IMR-90 (cell line): ENCODE results near the gene CEP41. TPM values are rescaled to one million over a fixed set of nuclear protein-coding genes. Genes with fewer than 3 reads are reported as not detected.

Experiments used
- ATAC-seq: fragments of 200-7000 bp; cut with Tn5 transposase; 2 replicates; pipeline ENCODE4 v1.9.1; 2020; ENCODE audit warnings: low read depth, mild to moderate bottlenecking, moderate library complexity
- BruUV-seq: library from RNA; stranded (reverse); fragments of 400-500 nt; replicated peaks from 2 replicates; lab custom pipeline; 2021; lab: Mats Ljungman, UMichigan
- CTCF ChIA-PET: fragments of 300-600 bp; formaldehyde crosslinking; extraction: SDS; loops from one replicate; lab custom pipeline; 2021; ENCODE audit warnings: antibody characterized with exemption; lab: Yijun Ruan, JAX
- POLR2A ChIA-PET: fragments of 300-600 bp; sonication (Branson Sonifier 250); formaldehyde crosslinking; loops from one replicate; lab custom pipeline; 2022; ENCODE audit warnings: antibody characterized with exemption; ENCODE audit not compliant: unreplicated experiment; lab: Charles Lee
- DNase-seq: peaks from one replicate; pipeline ENCODE4 v3.0.0; 2013
- H2AFZ ChIP-seq: replicated peaks from 2 replicates; pipeline ENCODE3; 2013; ENCODE audit warnings: low read length, mild to moderate bottlenecking; ENCODE audit not compliant: poor library complexity
- H2AK5ac ChIP-seq: 2 replicates; pipeline ENCODE4 v1.6.1; 2013; ENCODE audit warnings: low read depth, low read length, inconsistent platforms
- H2AK9ac ChIP-seq: replicated peaks from 2 replicates; pipeline ENCODE3; 2013; ENCODE audit warnings: mild to moderate bottlenecking, low read depth, low read length, moderate library complexity; ENCODE audit not compliant: poor library complexity
- H2BK120ac ChIP-seq: 2 replicates; pipeline ENCODE4 v1.6.1; 2013; ENCODE audit warnings: low read depth, low read length, inconsistent platforms
- H2BK15ac ChIP-seq: 3 replicates; pipeline ENCODE4 v1.6.1; 2013; ENCODE audit warnings: low read depth, low read length, inconsistent platforms
- H2BK20ac ChIP-seq: 2 replicates; pipeline ENCODE4 v1.6.1; 2013; ENCODE audit warnings: low read depth, mild to moderate bottlenecking, inconsistent platforms, low read length, moderate library complexity
- H2BK5ac ChIP-seq: 2 replicates; pipeline ENCODE4 v1.6.1; 2013; ENCODE audit warnings: mild to moderate bottlenecking, low read depth, low read length, inconsistent platforms; ENCODE audit not compliant: poor library complexity, severe bottlenecking
- H3K14ac ChIP-seq: replicated peaks from 2 replicates; pipeline ENCODE4 v1.6.1; 2013; ENCODE audit warnings: low read depth, low read length, inconsistent platforms
- H3K18ac ChIP-seq: 2 replicates; pipeline ENCODE4 v1.6.1; 2013; ENCODE audit warnings: low read depth, low read length, control low read depth
- H3K23ac ChIP-seq: 2 replicates; pipeline ENCODE4 v1.6.1; 2013; ENCODE audit warnings: low read depth, low read length, inconsistent platforms
- H3K27ac ChIP-seq: 2 replicates; pipeline ENCODE4 v1.5.1; 2013; ENCODE audit warnings: mild to moderate bottlenecking, control low read depth, low read length; ENCODE audit not compliant: insufficient read depth
- H3K27me3 ChIP-seq: 2 replicates; pipeline ENCODE4 v1.6.1; 2013; ENCODE audit warnings: low read length; ENCODE audit not compliant: control insufficient read depth, insufficient read depth
- H3K36me3 ChIP-seq: 2 replicates; pipeline ENCODE4 v1.6.1; 2013; ENCODE audit warnings: low read length, mixed read lengths; ENCODE audit not compliant: control insufficient read depth, insufficient read depth
- H3K4ac ChIP-seq: 2 replicates; pipeline ENCODE4 v1.6.1; 2013; ENCODE audit warnings: low read depth, low read length, inconsistent platforms
- H3K4me1 ChIP-seq: 2 replicates; pipeline ENCODE4 v1.6.1; 2013; ENCODE audit warnings: low read length, mixed read lengths; ENCODE audit not compliant: control insufficient read depth, insufficient read depth
- H3K4me2 ChIP-seq: 2 replicates; pipeline ENCODE4 v1.6.1; 2013; ENCODE audit warnings: low read depth, mild to moderate bottlenecking, control low read depth, low read length, moderate library complexity
- H3K4me3 ChIP-seq: 2 replicates; pipeline ENCODE4 v1.5.1; 2013; ENCODE audit warnings: low read depth, mild to moderate bottlenecking, control low read depth, low read length, moderate library complexity; ENCODE audit not compliant: insufficient read depth
- H3K56ac ChIP-seq: 2 replicates; pipeline ENCODE4 v1.6.1; 2013; ENCODE audit warnings: low read length, inconsistent platforms; ENCODE audit not compliant: insufficient read depth; ENCODE audit errors: extremely low read depth
- H3K79me1 ChIP-seq, 2 experiments: 2 replicates each; pipeline ENCODE4 v1.6.1; 2013; ENCODE audit warnings: low read length in 2 of 2, inconsistent platforms in 1 of 2, low read depth in 1 of 2
- H3K9ac ChIP-seq: 2 replicates; pipeline ENCODE4 v1.6.1; 2013; ENCODE audit warnings: low read depth, low read length, control low read depth
- H3K9me1 ChIP-seq: 2 replicates; pipeline ENCODE4 v1.6.1; 2013; ENCODE audit warnings: low read length, inconsistent platforms; ENCODE audit not compliant: insufficient read depth
- H3K9me3 ChIP-seq: 2 replicates; pipeline ENCODE4 v1.6.1; 2013; ENCODE audit warnings: low read length; ENCODE audit not compliant: control insufficient read depth, insufficient read depth
- H4K20me1 ChIP-seq: 2 replicates; pipeline ENCODE4 v1.6.1; 2013; ENCODE audit warnings: low read length, inconsistent platforms; ENCODE audit not compliant: insufficient read depth
- H4K5ac ChIP-seq: 2 replicates; pipeline ENCODE4 v1.6.1; 2013; ENCODE audit warnings: mild to moderate bottlenecking, low read depth, low read length, control low read depth
- H4K8ac ChIP-seq, 2 experiments: 2 replicates each; pipeline ENCODE4 v1.6.1; 2013; ENCODE audit warnings: low read depth in 2 of 2, low read length in 2 of 2, control low read depth in 1 of 2, inconsistent platforms in 1 of 2
- H4K91ac ChIP-seq: 2 replicates; pipeline ENCODE4 v1.6.1; 2013; ENCODE audit warnings: low read depth, low read length, inconsistent platforms; ENCODE audit not compliant: insufficient read depth
- BHLHE40 ChIP-seq: fragments of 150-350 bp; IDR thresholded peaks from 2 replicates; pipeline ENCODE4 v1.6.1; 2016; ENCODE audit warnings: mild to moderate bottlenecking, low read depth, low read length
- CEBPB ChIP-seq: IDR thresholded peaks from 2 replicates; pipeline ENCODE4 v1.6.1; 2012; ENCODE audit warnings: low read depth, low read length, improper control_type of control experiment
- FOS ChIP-seq: fragments of 150-350 bp; IDR thresholded peaks from 2 replicates; pipeline ENCODE4 v1.6.1; 2016; ENCODE audit warnings: low read depth, low read length
- MAZ ChIP-seq: IDR thresholded peaks from 2 replicates; pipeline ENCODE4 v1.6.1; 2012; ENCODE audit warnings: low read depth, mild to moderate bottlenecking, low read length, improper control_type of control experiment, moderate library complexity, borderline replicate concordance
- MXI1 ChIP-seq: IDR thresholded peaks from 2 replicates; pipeline ENCODE4 v1.6.1; 2012; ENCODE audit warnings: low read depth, mild to moderate bottlenecking, low read length, moderate library complexity, borderline replicate concordance
- NFE2L2 ChIP-seq: fragments of 150-350 bp; IDR thresholded peaks from 2 replicates; pipeline ENCODE4 v1.6.1; 2016; ENCODE audit warnings: low read depth, mild to moderate bottlenecking, low read length
- POLR2A ChIP-seq: IDR thresholded peaks from 2 replicates; pipeline ENCODE4 v1.6.1; 2012; ENCODE audit warnings: mild to moderate bottlenecking, low read depth, low read length
- RAD21 ChIP-seq: IDR thresholded peaks from 2 replicates; pipeline ENCODE4 v1.6.1; 2012; ENCODE audit warnings: low read length, improper control_type of control experiment
- RCOR1 ChIP-seq: IDR thresholded peaks from 2 replicates; pipeline ENCODE4 v1.6.1; 2012; ENCODE audit warnings: mild to moderate bottlenecking, low read length, improper control_type of control experiment; ENCODE audit not compliant: insufficient replicate concordance
- SMC3 ChIP-seq: fragments of 150-350 bp; IDR thresholded peaks from 2 replicates; pipeline ENCODE4 v1.6.1; 2016; ENCODE audit warnings: low read depth, mild to moderate bottlenecking, antibody characterized with exemption, low read length, moderate library complexity
- WGBS, 2 experiments: methylation state at CpG; one replicate each; pipeline versions ENCODE4 v1.1.5 to v1.1.7; 2013; ENCODE audit warnings: missing lambda C conversion rate in 2 of 2; ENCODE audit not compliant: insufficient read length in 1 of 2; ENCODE audit errors: extremely low coverage in 2 of 2; 5-methylcytosine and 5-hydroxymethylcytosine counted together
- dilution Hi-C: fragments of 300-500 bp; cut with HindIII; formaldehyde crosslinking; loops from one replicate; pipeline ENCODE4 v1.14.3; 2018; ENCODE audit warnings: low sequenced_read_pairs; ENCODE audit not compliant: unreplicated experiment
- in situ Hi-C: fragments of 300-500 bp; cut with MboI; formaldehyde crosslinking; loops from 3 replicates; pipeline ENCODE4 v1.14.3; 2019; ENCODE audit warnings: low sequenced_read_pairs, inconsistent platforms, mixed read lengths
- intact Hi-C: fragments of 100-400 bp; cut with micrococcal nuclease; formaldehyde crosslinking; loops from 2 replicates; pipeline ENCODE4 v1.10.0; 2022
- polyA plus RNA-seq, 3 experiments: library from polyadenylated mRNA; depleted of rRNA; stranded (reverse); fragments of >200 nt; gene quantifications; 2 replicates each; pipeline ENCODE4 v1.2.3, GENCODE V29; 2012; ENCODE audit warnings: low replicate concordance in 1 of 3
- total RNA-seq: library from RNA; depleted of rRNA; stranded (reverse); fragments of >200 nt; gene quantifications from 2 replicates; pipeline ENCODE4 v1.2.3, GENCODE V29; 2012
- TF ChIP-seq, protein P1 (sequence below): fragments of 150-350 bp; IDR thresholded peaks from 2 replicates; pipeline ENCODE4 v1.6.1; 2016; ENCODE audit warnings: low read depth, mild to moderate bottlenecking, low read length, moderate library complexity, borderline replicate concordance
- TF ChIP-seq, protein P2 (sequence below): fragments of 150-350 bp; IDR thresholded peaks from 2 replicates; pipeline ENCODE4 v1.6.1; 2017; ENCODE audit warnings: mild to moderate bottlenecking, antibody characterized with exemption, low read length, low read depth

Gene CEP41
- total and polyA plus RNA-seq, 2 of the 4 experiments (the other 2 are of a cell fraction): 12.2 to 21.9 TPM

DNA sequence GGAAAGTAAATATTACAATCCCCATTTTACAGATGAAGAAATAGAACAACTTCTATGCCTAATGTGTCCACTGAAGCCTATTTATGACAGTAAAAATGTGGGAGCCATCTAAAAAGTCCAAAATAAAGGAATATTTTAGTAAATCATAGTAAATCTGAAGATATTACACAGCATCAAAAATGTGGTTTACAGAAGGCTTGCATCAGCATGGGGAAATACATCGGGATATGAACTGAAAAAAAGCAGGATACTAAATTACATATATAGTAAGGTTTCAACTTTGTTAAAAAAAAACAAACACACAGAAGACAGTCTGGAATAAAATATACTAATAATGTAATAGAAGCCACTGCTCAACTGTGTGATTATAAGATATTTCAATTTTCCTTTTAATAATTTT is 39.7 kb downstream of the CEP41 start:
- H3K4ac ChIP-seq: no peak overlapping the region
- no peak overlapping the region for H3K4me3 ChIP-seq
- H4K91ac ChIP-seq: peak overlapping the region; percentile 93; the same call in 1 of the 2 replicates
- H2BK120ac ChIP-seq: peak overlapping the region; percentile 89
- intact Hi-C loops (no loop called here), dilution Hi-C loops (no loop called here), in situ Hi-C loops (no loop called here)
- peaks cover 11% of the 10 kb centered on the region for H3K4me1 ChIP-seq
- no peak overlapping the region for H2BK20ac ChIP-seq
- H3K79me1 ChIP-seq: no peaks in the 10 kb centered on the region
- H3K18ac ChIP-seq: no peak overlapping the region
- WGBS, 2 experiments: no CpG with 5 or more reads among the region's 1 CpG
- H3K4me2 ChIP-seq: no peak overlapping the region
- no peaks in the 10 kb centered on the region for H3K27me3 ChIP-seq
- CTCF ChIA-PET: no interaction called here
- no peak overlapping the region for H4K5ac ChIP-seq
- no peak overlapping the region for H2AFZ ChIP-seq
- peak overlapping the region; percentile 73 for H2BK5ac ChIP-seq
- BruUV-seq: no TSS peak
- TF ChIP-seq MXI1 (no peak), CEBPB (no peak), FOS (no peak), RAD21 (no peak), POLR2A (no peak), RCOR1 (no peak), SMC3 (no peak), NFE2L2 (no peak), BHLHE40 (no peak), MAZ (no peak)
- TF ChIP-seq, protein P1, sequence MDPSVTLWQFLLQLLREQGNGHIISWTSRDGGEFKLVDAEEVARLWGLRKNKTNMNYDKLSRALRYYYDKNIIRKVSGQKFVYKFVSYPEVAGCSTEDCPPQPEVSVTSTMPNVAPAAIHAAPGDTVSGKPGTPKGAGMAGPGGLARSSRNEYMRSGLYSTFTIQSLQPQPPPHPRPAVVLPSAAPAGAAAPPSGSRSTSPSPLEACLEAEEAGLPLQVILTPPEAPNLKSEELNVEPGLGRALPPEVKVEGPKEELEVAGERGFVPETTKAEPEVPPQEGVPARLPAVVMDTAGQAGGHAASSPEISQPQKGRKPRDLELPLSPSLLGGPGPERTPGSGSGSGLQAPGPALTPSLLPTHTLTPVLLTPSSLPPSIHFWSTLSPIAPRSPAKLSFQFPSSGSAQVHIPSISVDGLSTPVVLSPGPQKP: no peak
- TF ChIP-seq, protein P2, sequence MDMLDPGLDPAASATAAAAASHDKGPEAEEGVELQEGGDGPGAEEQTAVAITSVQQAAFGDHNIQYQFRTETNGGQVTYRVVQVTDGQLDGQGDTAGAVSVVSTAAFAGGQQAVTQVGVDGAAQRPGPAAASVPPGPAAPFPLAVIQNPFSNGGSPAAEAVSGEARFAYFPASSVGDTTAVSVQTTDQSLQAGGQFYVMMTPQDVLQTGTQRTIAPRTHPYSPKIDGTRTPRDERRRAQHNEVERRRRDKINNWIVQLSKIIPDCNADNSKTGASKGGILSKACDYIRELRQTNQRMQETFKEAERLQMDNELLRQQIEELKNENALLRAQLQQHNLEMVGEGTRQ: no peak
- no peak overlapping the region for H3K56ac ChIP-seq
- H2AK9ac ChIP-seq: no peak overlapping the region
- H3K27ac ChIP-seq: peak overlapping the region; percentile 98; the same call in 1 of the 2 replicates
- POLR2A ChIA-PET: no interaction called here
- H2BK15ac ChIP-seq: peak overlapping the region; percentile 71; the same call in 1 of the 3 replicates
- no peak overlapping the region for H2AK5ac ChIP-seq
- no peak overlapping the region for H3K23ac ChIP-seq
- no peaks in the 10 kb centered on the region for H4K20me1 ChIP-seq
- ATAC-seq: no peak
- no peak overlapping the region for H3K14ac ChIP-seq
- peaks cover 11% of the 10 kb centered on the region for H3K9me1 ChIP-seq
- H3K9me3 ChIP-seq: no peaks in the 10 kb centered on the region
- H3K9ac ChIP-seq: no peak overlapping the region
- H3K36me3 ChIP-seq: peaks cover 11% of the 10 kb centered on the region
- peak overlapping the region; percentile 54 to 86; a peak in 2 of 4 replicates for H4K8ac ChIP-seq
- DNase-seq: no peak
